ENCODE measurements around the gene FANCM.
A peak's percentile ranks its signal among the peaks of the same experiment; 100 is the strongest.

FANCM gene

GRCh38 chr14:45246691-45247090, 111.0 kb downstream of the FANCM start:
- DNase-seq = peak; percentile 55

- DNase-seq = no peak
Measured at GRCh38 chr14:45247427-45247826, 111.7 kb downstream of the FANCM start.

GRCh38 chr14:45249856-45250575, 114.3 kb downstream of the FANCM start:
- DNase-seq = peak; percentile 32
